HG03432 (cell line): ENCODE results near the gene BRSK2.

Experiments
- ATAC-seq: cut with Tn5 transposase; IDR thresholded peaks from one replicate; pipeline ENCODE4 v1.9.1; 2021; ENCODE audit warnings: mild to moderate bottlenecking, moderate library complexity; ENCODE audit not compliant: unreplicated experiment

BRSK2 gene

DNA sequence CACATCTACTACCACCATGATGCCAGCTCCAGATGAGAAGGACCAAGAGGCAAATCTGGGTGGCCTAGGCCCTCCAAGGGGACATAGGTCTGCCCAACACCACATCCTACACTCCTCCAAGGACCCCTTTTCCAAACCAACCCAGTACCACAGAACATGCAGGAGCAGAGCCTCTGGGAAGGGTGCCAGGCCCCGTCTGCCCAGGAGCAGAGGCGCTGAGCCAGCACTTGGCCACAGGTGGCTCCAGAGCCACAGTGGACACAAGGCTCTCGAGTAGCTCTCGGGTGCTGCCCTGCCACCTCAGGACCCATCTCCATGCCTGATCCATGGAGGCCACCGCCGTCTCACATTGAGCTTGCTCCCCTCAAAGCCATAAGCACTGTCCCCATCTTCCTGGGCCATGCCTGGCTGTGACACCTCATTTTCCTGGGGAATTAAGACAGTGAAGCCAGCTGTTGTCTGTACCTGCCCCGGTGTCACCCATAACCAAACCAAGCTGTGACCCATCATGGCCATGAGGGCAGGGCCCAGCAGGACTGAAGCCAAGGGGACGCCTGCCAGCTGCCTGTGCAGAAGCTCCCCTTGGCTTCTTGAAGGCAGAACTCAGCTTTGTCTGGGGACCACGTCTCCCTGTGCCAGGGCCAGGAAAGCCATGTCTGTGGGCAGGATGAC is 89.4 kb downstream of the BRSK2 start:
- ATAC-seq: no peak

GRCh38 chr11:1479678-1480118 is 90.0 kb downstream of the BRSK2 start:
- no peak for ATAC-seq

- ATAC-seq: no peak
These were observed 90.4 kb downstream of the BRSK2 start for GRCh38 chr11:1480191-1480554.

DNA sequence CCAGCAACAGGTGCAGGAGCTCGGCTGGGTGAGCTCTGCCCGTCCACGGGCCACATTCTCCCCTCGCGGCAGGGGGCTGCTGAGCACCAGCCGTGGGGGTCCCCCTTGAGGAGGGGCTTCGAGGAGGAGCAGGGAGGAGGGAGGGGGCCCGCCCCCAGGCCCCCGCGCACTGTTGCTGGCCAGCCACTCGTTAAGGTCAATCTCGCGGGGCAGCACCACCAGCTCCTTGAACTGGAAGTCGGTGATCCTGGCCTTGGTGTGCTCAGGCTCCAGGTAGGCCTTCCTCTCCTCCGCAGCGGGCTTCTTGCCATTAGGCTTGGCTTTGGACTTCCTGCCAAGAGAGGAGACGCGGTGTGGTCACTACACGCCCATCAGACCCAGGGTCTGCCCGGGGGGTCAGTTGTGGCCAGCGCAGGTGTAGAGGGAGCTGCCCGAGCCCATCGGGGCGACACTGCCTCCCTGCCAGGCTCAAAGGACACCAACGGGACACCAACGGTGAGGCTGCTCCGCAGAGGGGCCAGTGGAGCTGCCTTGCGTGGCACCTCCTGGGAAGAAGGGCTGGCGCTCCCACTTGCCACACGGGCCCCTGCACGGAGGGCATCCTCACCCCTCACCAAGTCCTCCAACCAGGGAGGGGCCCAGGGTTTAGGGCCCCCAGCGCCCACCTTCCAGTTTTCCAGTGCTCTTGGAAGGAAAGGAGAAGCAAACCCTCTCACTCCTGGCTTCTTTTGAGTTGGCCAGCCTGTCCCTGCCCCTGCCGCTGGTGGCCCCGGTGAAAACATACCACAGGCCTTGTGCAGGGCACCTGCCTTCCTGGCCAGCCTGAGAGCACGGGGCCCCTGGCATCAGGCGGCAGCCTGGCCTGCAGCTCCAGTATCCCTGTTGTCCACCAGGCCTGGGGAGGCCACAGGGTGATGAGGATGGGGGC is 91.1 kb downstream of the BRSK2 start:
- no peak for ATAC-seq

DNA sequence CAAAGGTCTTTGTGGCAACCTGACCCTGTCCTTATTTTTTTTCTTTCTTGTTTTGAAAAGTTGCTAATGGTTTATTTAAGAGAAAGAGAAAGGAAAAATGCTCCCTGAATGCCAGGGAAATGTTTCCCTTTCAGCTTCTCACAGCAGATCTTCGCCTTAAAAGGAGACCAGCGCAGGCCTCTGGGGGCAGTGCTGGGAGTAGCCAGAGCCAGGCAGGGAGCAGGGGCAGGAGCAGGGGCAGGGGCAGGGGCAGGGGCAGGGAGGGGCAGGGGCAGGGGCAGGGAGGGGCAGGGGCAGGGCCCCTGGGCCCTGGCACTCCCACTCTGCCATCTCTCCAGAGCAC is 91.7 kb downstream of the BRSK2 start:
- no peak for ATAC-seq

DNA sequence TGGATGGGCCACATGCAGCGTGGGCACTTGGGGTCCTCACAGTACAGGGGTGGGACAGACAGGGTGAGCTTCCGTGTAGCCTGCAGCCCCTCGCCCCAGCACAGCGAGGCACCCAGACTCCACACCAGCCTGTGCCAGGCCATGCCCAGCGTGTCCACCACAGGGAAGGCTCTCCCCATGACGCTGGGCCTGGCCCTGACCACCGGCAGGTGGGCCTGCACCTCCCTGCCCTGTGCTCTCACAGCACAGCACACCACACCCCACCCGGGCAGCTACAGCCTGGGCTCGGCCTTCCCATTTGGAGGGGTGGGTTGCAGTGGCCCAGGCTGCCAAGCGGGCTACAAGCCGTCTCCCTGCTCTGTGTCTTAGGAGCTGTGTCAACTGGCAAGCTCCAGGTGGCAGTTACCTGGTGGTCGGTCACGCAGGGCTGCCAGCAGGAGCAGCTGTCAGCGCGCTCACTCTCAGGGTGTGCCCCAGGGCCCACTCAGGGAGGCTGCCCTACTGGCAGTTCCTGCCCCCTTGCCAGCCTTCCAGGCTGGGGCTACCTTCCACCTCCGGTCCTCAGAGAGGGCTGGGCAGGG is 92.2 kb downstream of the BRSK2 start:
- ATAC-seq: no peak

DNA sequence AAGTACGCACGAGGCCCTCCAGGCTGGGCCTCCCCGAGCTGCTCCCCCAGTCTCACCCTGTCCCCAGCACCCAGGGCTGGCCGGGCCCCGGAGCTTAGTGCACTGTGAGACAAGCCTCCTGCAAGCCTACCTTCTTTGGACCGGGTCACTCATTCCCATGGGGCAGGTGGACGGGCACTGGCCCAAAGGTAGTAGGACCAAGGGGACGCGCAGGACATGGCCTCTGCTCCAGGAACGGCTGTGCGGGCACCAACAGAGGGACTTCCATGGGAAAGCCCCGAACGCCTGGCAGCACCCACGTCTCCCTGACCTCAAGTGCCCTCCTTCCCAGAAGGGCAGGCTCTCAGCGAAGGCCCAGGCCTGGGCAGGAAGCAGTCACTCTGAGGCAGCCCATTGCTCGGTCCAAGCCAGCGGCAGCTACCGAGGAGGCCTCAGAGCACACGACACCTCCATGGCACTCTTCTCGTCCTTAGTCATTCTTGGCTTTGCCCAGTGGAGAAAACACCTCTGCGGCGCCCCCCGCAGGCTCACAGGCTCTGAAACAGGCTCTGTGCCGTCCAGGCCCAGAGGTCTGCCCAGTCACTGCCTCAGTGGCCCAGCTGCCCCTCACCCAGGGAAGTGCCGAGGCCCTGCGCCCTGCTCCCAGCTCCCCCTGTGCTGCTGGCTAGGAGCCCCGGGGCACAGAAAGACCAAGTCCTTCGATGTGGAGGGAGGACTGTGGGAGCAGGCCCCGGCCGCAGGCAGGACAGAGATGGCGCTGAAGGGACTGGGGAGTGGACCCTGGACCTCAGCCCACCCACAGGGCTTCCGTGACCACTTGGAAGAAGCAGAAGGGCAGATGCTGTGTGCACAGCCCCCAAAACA is 93.1 kb downstream of the BRSK2 start:
- no peak for ATAC-seq

- ATAC-seq: no peak
These were observed 93.8 kb downstream of the BRSK2 start for GRCh38 chr11:1483445-1483961.

DNA sequence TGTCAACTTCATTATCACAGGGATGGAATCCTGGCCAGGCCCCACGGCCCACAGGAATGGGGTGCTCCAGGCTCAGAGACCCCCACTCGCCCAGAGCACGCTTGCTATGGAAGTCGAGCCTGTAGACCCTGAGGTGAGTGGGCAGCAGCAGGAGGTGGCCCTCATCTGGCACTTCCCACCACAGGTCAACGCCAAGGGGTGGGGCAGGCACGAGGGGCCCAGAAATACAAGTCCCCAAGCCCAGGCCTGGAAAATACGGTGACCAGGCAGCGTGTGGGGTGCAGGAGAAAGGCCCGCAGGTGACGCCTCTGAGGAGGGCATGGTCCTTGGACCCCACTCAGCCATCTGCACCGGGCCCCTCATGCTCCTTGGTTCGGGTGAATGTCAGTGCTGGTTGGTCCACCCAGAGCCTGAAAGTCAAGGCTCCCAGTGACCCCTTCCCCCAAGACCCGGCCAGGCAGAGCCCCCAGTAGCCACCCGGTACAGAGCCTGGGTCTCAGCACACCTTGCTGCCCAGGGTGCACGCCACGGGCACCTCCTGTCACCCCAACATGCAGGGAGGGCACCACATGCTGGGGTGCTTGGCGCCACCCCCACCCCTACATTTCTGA is 94.4 kb downstream of the BRSK2 start:
- no peak for ATAC-seq

DNA sequence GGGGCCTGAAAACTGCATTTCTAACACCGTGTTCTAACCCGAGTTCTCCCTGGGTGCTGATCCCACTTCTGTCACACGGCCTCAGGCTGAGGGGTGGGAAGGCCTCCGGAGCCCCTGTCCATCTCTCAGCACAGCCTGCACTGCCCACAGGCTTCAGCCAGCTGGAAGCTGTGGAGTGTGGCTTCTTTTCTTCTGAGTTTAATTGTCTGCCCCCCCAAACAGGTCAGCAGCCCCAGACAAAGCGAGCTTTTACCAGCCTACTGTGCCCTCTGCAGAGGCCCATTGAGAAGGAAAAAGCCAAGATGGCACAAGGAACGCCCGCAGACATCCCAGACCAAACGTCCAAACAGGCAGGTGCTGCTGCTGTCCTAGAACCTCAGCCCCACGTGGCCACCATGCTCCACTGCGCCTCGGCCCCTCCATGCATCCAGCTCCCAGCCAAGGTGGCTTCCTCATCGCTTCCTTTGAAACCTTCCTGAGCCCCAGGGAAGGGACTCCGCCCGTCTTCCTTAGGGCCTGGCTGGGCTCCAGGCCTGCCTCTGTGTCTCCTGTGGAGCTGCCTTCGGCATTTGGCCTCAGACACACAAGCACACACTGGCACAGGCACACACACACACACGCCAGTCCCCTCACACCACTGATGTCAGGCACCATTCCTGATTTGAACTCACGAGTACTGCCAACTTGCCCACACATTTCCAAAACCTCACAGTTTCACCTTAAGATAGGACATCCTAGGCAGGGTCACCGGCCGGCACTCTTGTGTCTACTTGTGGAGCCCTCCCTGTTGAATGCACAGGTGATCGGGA is 95.2 kb downstream of the BRSK2 start:
- ATAC-seq: no peak

DNA sequence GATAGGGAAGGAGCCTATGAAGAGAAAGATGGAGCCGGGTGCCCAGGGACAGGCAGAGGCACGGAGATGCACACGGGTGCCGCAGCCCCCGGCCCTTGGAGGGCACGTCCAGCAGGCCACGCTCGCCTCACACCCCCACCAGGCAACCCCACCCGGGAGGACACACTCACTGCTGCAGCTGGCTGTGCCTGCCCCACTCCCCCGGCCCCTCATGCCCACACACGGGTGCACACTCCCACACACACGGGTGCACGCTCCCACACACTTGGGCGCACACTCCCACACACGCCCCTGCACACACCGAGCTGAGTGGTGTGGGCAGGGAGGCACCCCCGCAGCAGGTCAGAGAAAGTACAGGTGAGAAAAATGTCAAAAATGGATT is 95.8 kb downstream of the BRSK2 start:
- ATAC-seq: no peak

GRCh38 chr11:1486054-1486825 is 96.5 kb downstream of the BRSK2 start, which contains the start of gene MOB2:
Gene MOB2, minus strand, starts transcription at chr11:1486779. Its CDS starts 223 bp downstream, at chr11:1486556.
- ATAC-seq: no peak

DNA sequence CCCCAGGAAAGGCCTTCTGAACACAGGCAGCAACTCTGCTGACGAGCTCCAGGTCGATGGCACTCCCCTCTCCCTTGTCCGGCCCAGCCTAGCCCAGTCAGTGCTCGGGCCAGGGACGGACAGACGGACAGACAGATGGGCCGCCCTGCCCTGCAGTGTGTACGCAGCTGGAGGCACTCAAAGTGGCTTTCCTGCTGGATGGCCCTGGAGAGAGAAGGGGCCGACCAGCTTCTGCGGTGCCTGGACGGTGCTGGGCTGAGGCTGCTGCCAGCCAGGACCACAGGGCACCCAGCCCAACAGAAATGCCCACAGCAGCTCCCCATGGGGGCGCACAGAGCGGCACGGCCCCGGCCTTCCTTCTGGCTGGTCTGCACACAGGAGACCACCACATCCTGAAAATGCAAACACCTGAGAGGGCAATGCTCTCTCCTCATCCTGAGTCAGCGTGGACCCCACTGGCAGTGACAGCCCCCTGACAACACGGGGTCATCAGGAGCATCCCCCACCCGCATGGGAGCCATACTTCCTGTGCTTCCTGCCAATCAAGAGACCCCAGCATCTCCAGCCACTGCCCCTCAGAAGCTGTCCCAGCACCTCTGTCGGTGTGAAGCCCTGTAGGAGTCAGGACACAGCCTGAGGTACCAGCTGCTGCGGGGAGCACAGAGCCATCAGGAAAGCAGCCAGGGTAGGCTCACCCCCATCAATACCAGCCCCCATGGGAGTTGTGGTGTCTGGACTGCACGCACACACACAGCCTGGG is 97.5 kb downstream of the BRSK2 start:
- no peak for ATAC-seq

DNA sequence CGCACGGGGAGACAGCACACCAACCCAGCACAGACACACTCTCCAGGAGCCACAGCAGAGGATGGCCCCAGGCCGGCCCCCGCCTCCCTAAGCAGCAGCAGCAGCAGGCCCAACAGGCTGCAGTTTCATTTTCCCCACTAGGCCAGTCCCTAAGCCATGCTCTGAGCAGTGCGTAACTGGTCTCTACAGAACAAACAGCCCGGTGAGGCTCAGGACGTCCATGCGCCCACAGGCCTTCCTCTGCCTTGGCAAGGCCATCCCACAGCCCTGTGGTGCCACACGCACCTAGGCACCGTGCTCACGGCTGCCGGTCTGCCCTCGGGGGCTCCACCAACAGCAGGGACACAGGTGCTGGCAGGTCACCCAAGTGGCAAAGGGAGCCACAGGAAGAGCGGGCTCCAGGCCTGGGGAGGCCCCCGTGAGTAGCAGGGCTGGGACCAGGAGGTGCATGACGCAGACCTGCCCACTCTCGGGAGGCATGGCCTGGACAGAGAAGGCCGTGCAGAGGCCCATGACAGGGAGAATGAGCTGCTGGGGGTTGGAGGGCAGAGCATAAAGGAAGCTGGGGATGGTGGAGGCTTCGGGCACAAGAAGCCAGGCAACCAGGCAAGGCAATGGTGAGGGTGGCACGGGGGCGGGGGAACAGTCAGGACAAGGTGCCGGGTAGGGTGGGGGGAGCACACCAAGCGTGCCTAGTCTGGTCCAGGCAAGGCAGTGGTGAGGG is 98.3 kb downstream of the BRSK2 start:
- ATAC-seq: no peak

DNA sequence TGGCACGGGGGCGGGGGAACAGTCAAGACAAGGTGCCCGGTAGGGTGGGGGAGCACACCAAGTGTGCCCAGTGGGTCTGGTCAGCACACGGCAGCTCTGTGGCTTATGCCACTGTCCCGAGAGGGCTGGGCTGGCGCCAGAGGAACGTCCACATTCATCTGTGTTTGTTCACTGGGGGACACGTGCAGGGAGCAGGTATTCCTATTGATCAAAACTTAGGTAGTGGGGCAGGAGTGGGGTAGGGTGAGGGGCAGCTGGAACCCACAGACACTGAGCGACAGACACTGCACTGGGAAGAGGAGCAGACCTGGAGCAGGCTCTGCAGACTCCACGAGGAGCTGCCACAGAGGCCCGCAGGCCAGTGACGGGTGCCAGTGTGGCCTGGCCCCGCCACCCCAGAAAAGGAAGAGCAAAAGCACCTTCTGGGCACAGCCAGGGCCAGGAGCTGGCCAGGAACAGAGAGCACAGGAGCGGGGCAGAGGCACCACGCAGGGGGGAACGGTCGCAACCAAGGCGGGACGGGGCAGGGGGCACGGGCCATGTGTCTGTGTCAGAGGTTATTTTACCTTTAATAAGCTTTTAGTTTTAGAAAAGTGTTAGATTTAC is 98.9 kb downstream of the BRSK2 start:
- no peak for ATAC-seq

DNA sequence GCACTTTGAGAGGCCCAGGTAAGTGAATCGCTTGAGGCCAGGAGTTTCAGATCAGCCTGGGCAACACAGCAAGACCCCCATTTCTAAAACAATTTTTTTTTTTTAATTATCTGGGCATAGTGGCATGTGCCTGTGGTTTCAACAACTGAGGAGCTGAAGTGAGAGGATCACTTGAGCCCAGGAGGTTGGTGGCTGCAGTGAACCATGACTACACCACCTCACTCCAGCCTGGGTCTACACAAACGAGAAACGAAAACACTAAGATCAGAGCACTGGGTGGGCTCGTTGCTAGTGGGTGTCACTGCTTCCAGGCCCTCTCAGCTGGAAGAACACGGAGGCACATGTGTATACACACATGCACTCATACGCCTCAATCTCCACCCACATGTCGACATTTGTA is 100.9 kb downstream of the BRSK2 start:
- no peak for ATAC-seq

DNA sequence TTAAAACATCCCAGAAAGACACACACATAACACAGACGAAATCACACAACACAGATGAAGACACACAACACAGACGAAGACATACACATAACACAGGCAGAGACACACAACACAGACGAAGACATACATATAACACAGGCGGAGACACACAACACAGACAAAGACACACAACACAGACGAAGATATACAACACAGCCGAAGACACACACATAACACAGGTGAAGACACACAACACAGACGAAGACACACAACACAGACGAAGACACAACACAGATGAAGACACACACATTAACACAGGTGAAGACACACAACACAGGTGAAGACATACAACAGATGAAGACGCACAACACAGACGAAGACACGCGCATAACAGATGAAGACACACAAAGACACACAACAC is 101.6 kb downstream of the BRSK2 start:
- ATAC-seq: no peak
